HepG2 (cell line): ENCODE data around the gene DTHD1. TPM values are rescaled to one million over a fixed set of nuclear protein-coding genes. Genes with fewer than 3 reads are reported as not detected.

Experiments
- ATAC-seq: fragments of 200-7000 bp; cut with Tn5 transposase; 3 replicates; pipeline ENCODE4 v1.9.1; 2020; ENCODE audit warnings: mild to moderate bottlenecking, moderate library complexity
- BruUV-seq: library from RNA; stranded (reverse); fragments of 400-500 nt; replicated peaks from 2 replicates; lab custom pipeline; 2021; lab: Mats Ljungman, UMichigan
- CTCF ChIA-PET: fragments of 300-600 bp; formaldehyde crosslinking; extraction: SDS; loops from one replicate; lab custom pipeline; 2021; ENCODE audit warnings: low total read pairs, inconsistent platforms, low intra/inter-chr PET ratio; lab: Yijun Ruan, JAX
- POLR2A ChIA-PET: fragments of 350-600 bp; sonication (Branson Sonifier 250); formaldehyde crosslinking; loops from one replicate; lab custom pipeline; 2020; ENCODE audit warnings: antibody characterized with exemption, inconsistent platforms; lab: Yijun Ruan, JAX
- DNase-seq: peaks from one replicate; pipeline ENCODE4 v3.0.0-alpha.2; 2015; ENCODE audit warnings: low spot score
- FAIRE-seq: peaks from 3 replicates; lab custom pipeline; 2011; peaks lifted over from hg19 to GRCh38; lab: Jason Lieb, UNC
- H2AFZ ChIP-seq: one replicate; pipeline ENCODE4 v1.6.1; 2011; ENCODE audit warnings: low read length, inconsistent platforms
- H3K27ac ChIP-seq: fragments of 300-600 bp; 3 replicates; pipeline ENCODE4 v1.8.0; 2011; ENCODE audit warnings: mixed run types, mild to moderate bottlenecking, mixed read lengths, low read length, inconsistent platforms; ENCODE audit not compliant: insufficient read depth; ENCODE audit errors: extremely low read length
- H3K27me3 ChIP-seq, 2 experiments: fragments of 200-600 bp in 1 of 2; 2 replicates in 1 of 2; 3 replicates in 1 of 2; pipeline versions ENCODE4 v1.6.0 to v1.8.0; 2011; ENCODE audit warnings: low read length in 2 of 2, mild to moderate bottlenecking in 2 of 2, moderate library complexity in 2 of 2, inconsistent platforms in 1 of 2; ENCODE audit not compliant: insufficient read depth in 2 of 2, control insufficient read depth in 1 of 2
- H3K36me3 ChIP-seq, 2 experiments: fragments of 200-600 bp in 1 of 2; replicated peaks in 1 of 2; 2 replicates in 1 of 2; 3 replicates in 1 of 2; pipeline versions ENCODE4 v1.5.1 to v1.8.0; 2011; ENCODE audit warnings: low read length in 2 of 2, inconsistent platforms in 1 of 2; ENCODE audit not compliant: insufficient read depth in 2 of 2, control insufficient read depth in 1 of 2
- H3K4me1 ChIP-seq: 2 replicates; pipeline ENCODE4 v1.5.1; 2012; ENCODE audit warnings: low read length, inconsistent platforms; ENCODE audit not compliant: insufficient read depth
- H3K4me2 ChIP-seq: 2 replicates; pipeline ENCODE4 v1.6.0; 2011; ENCODE audit warnings: low read depth, low read length, inconsistent platforms
- H3K4me3 ChIP-seq, 3 experiments: fragments of 200-600 bp in 1 of 3; sonication (generic), shearing (Covaris generic) in 1 of 3; replicated peaks in 1 of 3; 2 replicates each; pipeline ENCODE4 v1.5.1; 2011 to 2016; ENCODE audit warnings: low read length in 3 of 3, inconsistent platforms in 2 of 3, low read depth in 2 of 3, mild to moderate bottlenecking in 2 of 3, control low read depth in 1 of 3, mixed read lengths in 1 of 3; ENCODE audit not compliant: insufficient read depth in 1 of 3
- H3K79me2 ChIP-seq: one replicate; pipeline ENCODE4 v1.6.1; 2011; ENCODE audit warnings: low read length, inconsistent platforms; ENCODE audit not compliant: insufficient read depth
- H3K9ac ChIP-seq: 2 replicates; pipeline ENCODE4 v1.6.0; 2011; ENCODE audit warnings: mild to moderate bottlenecking, low read depth, low read length, inconsistent platforms; ENCODE audit not compliant: insufficient read depth
- H3K9me3 ChIP-seq: 2 replicates; pipeline ENCODE4 v1.5.1; 2012; ENCODE audit warnings: mild to moderate bottlenecking, low read length
- H4K20me1 ChIP-seq: 2 replicates; pipeline ENCODE4 v1.6.0; 2011; ENCODE audit warnings: inconsistent platforms, mild to moderate bottlenecking, low read length, moderate library complexity; ENCODE audit not compliant: insufficient read depth
- ARNTL ChIP-seq: sonication (generic); formaldehyde crosslinking; IDR thresholded peaks from 2 replicates; pipeline ENCODE4 v1.4.0; 2020; ENCODE audit warnings: mild to moderate bottlenecking, missing genetic modification reagents
- HMG20B ChIP-seq: conservative IDR thresholded peaks from 2 replicates; pipeline ENCODE4 v1.6.1; 2016; ENCODE audit warnings: missing genetic modification reagents, missing compliant biosample characterization
- HNRNPK ChIP-seq: fragments of 200-400 bp; formaldehyde crosslinking; IDR thresholded peaks from 2 replicates; pipeline ENCODE4 v1.6.1; 2018; ENCODE audit warnings: low read length, low read depth, moderate library complexity, mild to moderate bottlenecking; ENCODE audit not compliant: poor library complexity, severe bottlenecking
- HNRNPUL1 ChIP-seq: fragments of 200-400 bp; formaldehyde crosslinking; IDR thresholded peaks from 2 replicates; pipeline ENCODE4 v1.6.1; 2017; ENCODE audit warnings: low read depth, mild to moderate bottlenecking, low read length, moderate library complexity
- NR1H2 ChIP-seq: sonication (generic); formaldehyde crosslinking; IDR thresholded peaks from 2 replicates; pipeline ENCODE4 v1.8.1; 2022; ENCODE audit warnings: low read depth, missing genetic modification reagents, borderline replicate concordance
- RARA ChIP-seq: IDR thresholded peaks from 2 replicates; pipeline ENCODE4 v1.6.1; 2016; ENCODE audit warnings: missing genetic modification reagents, missing compliant biosample characterization
- SRSF1 ChIP-seq: fragments of 200-400 bp; formaldehyde crosslinking; optimal IDR thresholded peaks from 2 replicates; pipeline ENCODE3; 2017; ENCODE audit warnings: mild to moderate bottlenecking, low read depth, low read length, moderate library complexity
- TBX3 ChIP-seq: fragments of 450-650 bp; IDR thresholded peaks from 2 replicates; pipeline ENCODE4 v1.6.1; 2017; ENCODE audit warnings: antibody characterized with exemption, mild to moderate bottlenecking, inconsistent platforms, borderline replicate concordance
- ZBTB20 ChIP-seq: sonication (generic); formaldehyde crosslinking; IDR thresholded peaks from 2 replicates; pipeline ENCODE4 v1.8.1; 2023; ENCODE audit warnings: missing genetic modification reagents, low read depth, mild to moderate bottlenecking, borderline replicate concordance
- ZNF263 ChIP-seq: sonication (generic); formaldehyde crosslinking; IDR thresholded peaks from 2 replicates; pipeline ENCODE4 v1.4.0; 2020; ENCODE audit warnings: missing genetic modification reagents
- ZNF883 ChIP-seq: sonication (generic); formaldehyde crosslinking; IDR thresholded peaks from 2 replicates; pipeline ENCODE4 v1.5.1; 2020; ENCODE audit warnings: mild to moderate bottlenecking, missing genetic modification reagents; ENCODE audit errors: not compliant biosample characterization
- WGBS: methylation state at CpG from one replicate; pipeline ENCODE4 v1.1.6; 2017; ENCODE audit warnings: low lambda C conversion rate; 5-methylcytosine and 5-hydroxymethylcytosine counted together
- in situ Hi-C: cut with HindIII; loops from 2 replicates; pipeline ENCODE4 v1.10.0; 2017; ENCODE audit warnings: low pct_unique_long_range_greater_than_20kb; ENCODE audit not compliant: extremely low pct_ligation_motif_present
- intact Hi-C: fragments of 100-400 bp; cut with micrococcal nuclease; formaldehyde crosslinking; loops from one replicate; pipeline ENCODE4 v1.10.0; 2022; ENCODE audit not compliant: unreplicated experiment
- polyA plus RNA-seq, 8 experiments: library from polyadenylated mRNA; depleted of rRNA in 3 of 8; stranded (reverse) in 7 of 8; unstranded in 1 of 8; fragments of >200 nt; fragmentation: Illumina TruSeq in 4 of 8; extraction: Trizol in 4 of 8; gene quantifications; 2 replicates each; pipeline versions ENCODE4 v1.2.1 to v1.2.3, GENCODE V29; 2011 to 2016; ENCODE audit warnings: low read depth in 4 of 8, missing spikeins in 1 of 8, mixed read lengths in 1 of 8; ENCODE audit not compliant: insufficient read depth in 1 of 8
- total RNA-seq, 5 experiments: library from RNA; depleted of rRNA; stranded (reverse); fragments of >200 nt; fragmentation: Illumina TruSeq; extraction: Trizol; gene quantifications; 2 replicates each; pipeline ENCODE4 v1.2.3, GENCODE V29; 2016; ENCODE audit warnings: low read depth in 1 of 5
- TF ChIP-seq, protein P1 (sequence below): sonication (generic); formaldehyde crosslinking; conservative IDR thresholded peaks from 2 replicates; pipeline ENCODE4 v1.4.0; 2020; ENCODE audit warnings: missing genetic modification reagents
- TF ChIP-seq, protein P2 (sequence below): fragments of 450-650 bp; IDR thresholded peaks from 2 replicates; pipeline ENCODE4 v1.6.1; 2017; ENCODE audit warnings: mild to moderate bottlenecking
- TF ChIP-seq, protein P3 (sequence below): sonication (generic); formaldehyde crosslinking; IDR thresholded peaks from 2 replicates; pipeline ENCODE4 v1.8.1; 2023; ENCODE audit warnings: mild to moderate bottlenecking, missing genetic modification reagents, borderline replicate concordance

Gene DTHD1
- total and polyA plus RNA-seq, 2 of the 13 experiments (the other 11 are each of a cell fraction or from before 2014, with no cell fraction given): not detected

DNA sequence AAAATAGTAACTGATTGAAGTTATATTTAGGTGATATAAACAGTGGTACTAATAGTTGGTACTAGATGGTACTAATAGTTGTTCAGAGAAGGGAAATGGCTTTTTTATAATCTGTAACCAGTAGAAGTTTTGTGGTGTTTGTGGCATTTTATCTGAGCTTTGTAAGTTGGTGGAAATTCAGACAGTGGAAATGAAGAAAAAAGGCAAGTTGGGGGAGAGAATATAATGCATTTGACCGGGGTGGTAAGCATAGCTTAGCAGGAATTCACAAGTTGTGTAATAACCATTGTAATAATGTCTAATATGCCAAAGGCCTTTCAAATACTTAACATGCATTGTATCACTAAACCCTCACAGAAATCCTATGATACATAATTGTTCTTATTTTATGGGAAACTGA is 36.3 kb downstream of the DTHD1 start:
- no peak overlapping the region for H3K4me2 ChIP-seq
- ChIA-PET POLR2A (no interaction called here), CTCF (no interaction called here)
- no peak for DNase-seq
- no peak for FAIRE-seq
- no peaks in the 10 kb centered on the region for H4K20me1 ChIP-seq
- H3K79me2 ChIP-seq: no peaks in the 10 kb centered on the region
- no peak overlapping the region for H3K4me3 ChIP-seq
- in situ Hi-C loops (no loop called here), intact Hi-C loops (no loop called here)
- no peaks in the 10 kb centered on the region for H3K36me3 ChIP-seq
- H3K27ac ChIP-seq: no peak overlapping the region
- no peaks in the 10 kb centered on the region for H3K4me1 ChIP-seq
- no TSS peak for BruUV-seq
- H3K27me3 ChIP-seq: no peaks in the 10 kb centered on the region
- H3K9ac ChIP-seq: no peak overlapping the region
- no peak overlapping the region for H2AFZ ChIP-seq
- H3K9me3 ChIP-seq: no peaks in the 10 kb centered on the region
- no peak for ATAC-seq
- TF ChIP-seq NR1H2 (CRISPR knock-in tag) (no peak), TBX3 (no peak), ARNTL (CRISPR knock-in tag) (no peak), ZBTB20 (CRISPR knock-in tag) (no peak), HNRNPUL1 (no peak), RARA (CRISPR knock-in tag) (no peak), SRSF1 (no peak), HMG20B (CRISPR knock-in tag) (no peak), HNRNPK (no peak), ZNF883 (CRISPR knock-in tag) (no peak), ZNF263 (CRISPR knock-in tag) (no peak)
- TF ChIP-seq, protein P1, sequence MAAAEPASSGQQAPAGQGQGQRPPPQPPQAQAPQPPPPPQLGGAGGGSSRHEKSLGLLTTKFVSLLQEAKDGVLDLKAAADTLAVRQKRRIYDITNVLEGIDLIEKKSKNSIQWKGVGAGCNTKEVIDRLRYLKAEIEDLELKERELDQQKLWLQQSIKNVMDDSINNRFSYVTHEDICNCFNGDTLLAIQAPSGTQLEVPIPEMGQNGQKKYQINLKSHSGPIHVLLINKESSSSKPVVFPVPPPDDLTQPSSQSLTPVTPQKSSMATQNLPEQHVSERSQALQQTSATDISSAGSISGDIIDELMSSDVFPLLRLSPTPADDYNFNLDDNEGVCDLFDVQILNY: no peak
- TF ChIP-seq, protein P2, sequence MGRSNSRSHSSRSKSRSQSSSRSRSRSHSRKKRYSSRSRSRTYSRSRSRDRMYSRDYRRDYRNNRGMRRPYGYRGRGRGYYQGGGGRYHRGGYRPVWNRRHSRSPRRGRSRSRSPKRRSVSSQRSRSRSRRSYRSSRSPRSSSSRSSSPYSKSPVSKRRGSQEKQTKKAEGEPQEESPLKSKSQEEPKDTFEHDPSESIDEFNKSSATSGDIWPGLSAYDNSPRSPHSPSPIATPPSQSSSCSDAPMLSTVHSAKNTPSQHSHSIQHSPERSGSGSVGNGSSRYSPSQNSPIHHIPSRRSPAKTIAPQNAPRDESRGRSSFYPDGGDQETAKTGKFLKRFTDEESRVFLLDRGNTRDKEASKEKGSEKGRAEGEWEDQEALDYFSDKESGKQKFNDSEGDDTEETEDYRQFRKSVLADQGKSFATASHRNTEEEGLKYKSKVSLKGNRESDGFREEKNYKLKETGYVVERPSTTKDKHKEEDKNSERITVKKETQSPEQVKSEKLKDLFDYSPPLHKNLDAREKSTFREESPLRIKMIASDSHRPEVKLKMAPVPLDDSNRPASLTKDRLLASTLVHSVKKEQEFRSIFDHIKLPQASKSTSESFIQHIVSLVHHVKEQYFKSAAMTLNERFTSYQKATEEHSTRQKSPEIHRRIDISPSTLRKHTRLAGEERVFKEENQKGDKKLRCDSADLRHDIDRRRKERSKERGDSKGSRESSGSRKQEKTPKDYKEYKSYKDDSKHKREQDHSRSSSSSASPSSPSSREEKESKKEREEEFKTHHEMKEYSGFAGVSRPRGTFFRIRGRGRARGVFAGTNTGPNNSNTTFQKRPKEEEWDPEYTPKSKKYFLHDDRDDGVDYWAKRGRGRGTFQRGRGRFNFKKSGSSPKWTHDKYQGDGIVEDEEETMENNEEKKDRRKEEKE: no peak
- TF ChIP-seq, protein P3, sequence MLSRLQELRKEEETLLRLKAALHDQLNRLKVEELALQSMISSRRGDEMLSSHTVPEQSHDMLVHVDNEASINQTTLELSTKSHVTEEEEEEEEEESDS (CRISPR knock-in tag): no peak
- WGBS: 5% methylated on average over 1 of the region's 1 CpG
